HG02943 (cell line): ENCODE measurements around the gene CORO1C.

Experiments
- ATAC-seq: cut with Tn5 transposase; IDR thresholded peaks from one replicate; pipeline ENCODE4 v1.9.1; 2021; ENCODE audit warnings: mild to moderate bottlenecking, low read depth, moderate library complexity; ENCODE audit not compliant: unreplicated experiment

The CORO1C gene

DNA sequence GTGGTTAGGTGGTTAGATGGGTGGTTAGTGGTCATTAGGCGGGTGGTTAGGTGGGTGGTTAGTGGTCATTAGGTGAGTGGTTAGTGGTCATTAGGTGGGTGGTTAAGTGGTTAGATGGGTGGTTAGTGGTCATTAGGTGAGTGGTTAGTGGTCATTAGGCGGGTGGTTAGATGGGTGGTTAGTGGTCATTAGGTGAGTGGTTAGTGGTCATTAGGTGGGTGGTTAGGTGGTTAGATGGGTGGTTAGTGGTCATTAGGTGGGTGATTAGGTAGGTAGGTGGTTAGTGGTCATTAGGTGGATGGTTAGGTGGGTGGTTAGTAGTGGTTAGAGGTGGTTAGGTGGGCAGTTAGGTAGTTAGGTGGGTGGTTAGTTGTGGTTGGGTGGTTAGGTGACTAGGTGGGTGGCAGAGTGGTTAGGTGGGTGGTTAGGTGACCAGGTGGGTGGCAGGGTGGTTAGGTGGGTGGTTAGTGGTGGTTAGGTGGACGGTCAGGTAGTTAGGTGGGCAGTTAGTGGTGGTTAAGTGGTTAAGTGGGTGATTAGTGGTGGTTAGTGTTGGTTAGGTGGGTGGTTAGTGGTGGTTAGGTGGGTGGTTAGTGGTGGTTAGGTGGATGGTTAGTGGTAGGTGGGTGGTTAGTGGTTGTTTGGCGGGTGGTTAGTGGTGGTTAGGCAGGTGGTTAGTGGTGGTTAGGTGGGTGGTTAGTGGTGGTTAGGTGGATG is 125.5 kb downstream of the CORO1C start:
- no peak for ATAC-seq

GRCh38 chr12:108605000-108605689 is 126.2 kb downstream of the CORO1C start:
- ATAC-seq, result no peak

DNA sequence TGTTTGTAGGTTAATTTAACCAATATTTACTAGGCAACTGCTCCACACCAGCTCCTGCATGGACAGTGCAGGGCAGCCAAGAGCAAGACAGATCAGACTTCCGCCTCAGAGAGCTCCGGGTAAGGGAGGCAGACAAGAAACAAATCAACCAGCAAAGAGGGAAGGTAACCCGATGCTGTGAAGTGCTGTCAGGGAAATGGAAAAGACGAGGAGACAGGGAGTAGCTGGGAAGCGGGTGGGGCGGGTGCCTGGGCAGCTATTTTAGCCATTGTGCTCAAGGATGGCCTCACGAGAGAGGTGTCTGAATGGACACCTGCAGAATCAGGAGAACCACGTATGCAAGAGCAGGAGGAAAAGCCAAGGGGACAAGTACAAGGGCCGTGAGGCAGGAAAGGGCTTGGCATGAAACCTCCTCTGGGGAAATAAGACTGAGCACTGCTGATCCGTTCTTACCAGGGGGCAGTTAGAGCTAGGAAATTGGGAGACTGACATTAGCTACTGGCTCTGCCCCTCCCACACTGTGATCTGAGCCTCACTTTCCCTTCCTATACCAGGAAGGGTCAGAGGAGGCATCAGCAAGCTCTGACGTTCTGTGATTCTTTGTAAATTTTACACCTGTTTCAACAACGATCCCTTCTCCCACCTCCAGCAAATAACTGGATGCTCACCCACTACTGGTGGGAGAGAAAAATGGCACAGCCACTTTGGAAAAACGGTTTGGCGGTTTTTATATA is 126.9 kb downstream of the CORO1C start:
- ATAC-seq, result no peak

GRCh38 chr12:108603743-108604142 is 127.6 kb downstream of the CORO1C start:
- ATAC-seq, result no peak

- no peak for ATAC-seq
Observed at GRCh38 chr12:108602976-108603704, 128.2 kb downstream of the CORO1C start.

DNA sequence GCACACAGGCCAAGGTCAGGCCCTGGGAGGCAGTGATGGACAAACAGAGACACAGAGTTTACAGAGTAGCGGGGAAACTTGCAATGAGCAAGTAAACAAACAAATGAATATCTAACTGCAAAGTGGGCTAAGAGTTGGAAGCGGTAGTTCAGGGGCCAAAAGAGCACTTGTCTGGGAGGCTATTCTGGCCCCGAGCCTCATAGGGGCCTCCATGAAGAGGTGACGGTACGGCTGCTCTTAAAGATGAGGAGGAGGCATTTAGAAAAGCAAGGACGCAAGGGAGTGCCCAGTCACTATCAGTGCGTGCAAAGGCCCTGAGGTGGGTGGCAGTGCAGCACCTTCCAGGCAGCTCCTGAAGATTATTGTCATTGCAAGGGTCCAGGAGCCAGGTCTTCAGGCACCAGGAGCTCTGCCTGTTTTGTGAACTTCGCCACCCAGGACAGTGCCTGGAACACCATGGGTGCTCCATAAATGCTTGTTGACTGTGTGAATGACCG is 129.1 kb downstream of the CORO1C start:
- no peak for ATAC-seq

GRCh38 chr12:108600702-108601007 is 130.7 kb downstream of the CORO1C start:
- no peak for ATAC-seq

DNA sequence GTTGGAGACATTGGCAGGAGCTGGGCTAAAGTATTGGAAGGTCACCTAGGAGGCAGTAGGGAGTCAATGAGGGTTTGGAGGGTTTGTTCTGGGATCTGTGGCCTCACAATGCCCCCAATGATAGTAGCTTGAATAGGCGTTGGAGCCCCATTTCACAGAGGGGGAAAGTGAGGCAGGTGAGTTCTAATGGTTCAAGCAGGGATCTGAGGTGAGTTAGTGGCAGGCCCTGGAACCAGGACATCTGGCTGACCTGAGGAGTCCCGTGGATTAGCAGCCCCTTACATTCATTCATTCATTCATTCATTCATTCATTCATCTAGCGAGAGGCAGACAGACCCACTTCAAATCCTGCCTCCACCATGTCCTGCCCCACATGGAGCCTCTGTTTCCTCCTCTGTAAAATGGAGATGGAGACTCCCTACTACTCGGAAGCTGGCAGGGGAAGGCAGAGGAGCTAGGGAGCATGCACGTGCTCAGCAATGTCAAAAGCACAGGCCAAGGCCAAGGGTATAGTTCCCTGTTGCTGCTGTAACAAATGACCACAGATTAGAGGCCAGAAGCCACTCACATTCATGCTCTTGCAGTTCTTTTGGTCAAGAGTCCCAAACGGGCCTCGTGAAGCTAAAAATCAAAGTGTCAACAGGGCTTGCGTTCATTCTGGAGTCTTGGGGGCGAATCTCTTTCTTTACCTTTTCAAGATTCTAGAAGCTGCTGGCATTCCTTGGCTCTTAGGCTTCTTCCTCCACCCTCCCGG is 131.2 kb downstream of the CORO1C start:
- ATAC-seq, result no peak

GRCh38 chr12:108599541-108599940 is 131.8 kb downstream of the CORO1C start:
- ATAC-seq, result no peak

DNA sequence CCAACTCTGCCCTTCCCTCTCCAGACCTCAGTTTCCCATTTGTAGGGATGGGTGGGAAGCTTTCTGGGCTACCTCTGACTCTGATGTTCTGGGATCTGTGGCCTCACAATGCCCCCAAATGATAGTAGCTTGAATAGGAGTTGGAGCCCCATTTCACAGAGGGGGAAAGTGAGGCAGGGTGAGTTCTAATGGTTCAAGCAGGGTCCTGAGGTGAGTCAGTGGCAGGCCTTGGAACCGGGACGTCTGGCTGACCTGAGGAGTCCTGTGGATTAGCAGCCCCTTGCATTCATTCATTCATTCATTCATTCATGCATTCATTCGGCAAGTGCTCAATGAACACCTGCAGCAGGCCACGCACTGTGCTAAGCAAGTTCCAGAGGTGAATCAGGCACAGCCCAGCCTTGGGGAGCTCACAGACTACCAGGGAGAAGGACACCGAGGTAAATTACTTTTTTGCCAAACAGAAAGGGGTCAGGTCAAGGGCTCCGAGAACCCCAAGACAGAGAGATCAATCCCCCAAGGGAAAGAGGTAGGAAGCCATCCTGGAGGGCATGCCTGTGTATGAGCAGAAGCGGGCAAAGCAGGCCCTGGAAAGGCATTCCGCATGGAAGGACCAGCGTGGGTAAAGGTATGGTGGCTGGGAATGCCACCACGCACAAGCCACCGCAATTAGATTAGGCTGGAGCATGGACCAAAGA is 132.6 kb downstream of the CORO1C start:
- ATAC-seq, result no peak

DNA sequence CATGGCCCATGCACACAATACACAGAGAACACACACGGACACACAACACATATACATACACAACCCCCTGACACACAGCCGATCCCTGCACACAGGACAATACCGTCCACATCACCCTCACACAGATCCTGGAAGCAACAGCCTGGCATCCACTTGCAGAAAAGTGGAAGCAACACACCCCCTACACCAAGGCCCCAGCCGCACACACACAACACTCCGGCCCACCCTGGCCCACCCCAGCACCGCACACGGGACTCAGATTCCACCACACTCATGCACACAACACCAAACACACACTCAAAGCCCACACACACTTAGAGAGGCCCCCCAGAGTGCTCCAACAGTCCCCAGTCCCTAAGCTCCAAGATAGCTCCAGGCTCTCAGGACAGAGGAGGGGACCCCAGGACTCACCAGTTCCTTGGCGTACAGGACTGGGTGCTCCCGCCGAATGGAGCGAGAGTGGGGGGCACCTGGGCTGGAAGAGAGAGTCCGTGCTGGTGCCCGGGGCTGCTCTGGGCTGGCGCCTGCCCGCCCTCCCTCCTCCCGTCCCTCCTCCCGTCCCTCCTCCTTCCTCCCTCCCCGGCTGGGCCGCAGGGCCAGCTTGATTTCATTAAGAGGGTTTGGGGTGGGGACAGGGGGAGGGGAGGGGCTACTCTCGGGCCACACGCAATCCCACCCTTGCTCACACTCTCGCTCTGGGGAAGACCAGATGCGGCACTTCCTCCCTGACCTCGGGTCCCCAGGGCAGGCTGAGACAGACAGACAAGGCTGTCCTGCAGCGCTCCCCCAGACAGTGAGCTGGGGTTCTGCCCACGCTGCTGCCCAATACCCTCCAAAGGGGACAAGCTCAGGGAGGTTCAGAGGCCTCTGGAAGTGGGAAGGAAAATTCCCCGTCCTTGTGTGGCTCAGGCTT is 133.5 kb downstream of the CORO1C start, which contains the start of gene TMEM119:
Gene TMEM119 (minus strand): TSS at position 526 of the 913 bp plus-strand sequence. CDS start 5,701 bp downstream, outside the sequence.
- ATAC-seq, result no peak

- no peak for ATAC-seq
Observed at GRCh38 chr12:108596854-108597558, 134.3 kb downstream of the CORO1C start.

DNA sequence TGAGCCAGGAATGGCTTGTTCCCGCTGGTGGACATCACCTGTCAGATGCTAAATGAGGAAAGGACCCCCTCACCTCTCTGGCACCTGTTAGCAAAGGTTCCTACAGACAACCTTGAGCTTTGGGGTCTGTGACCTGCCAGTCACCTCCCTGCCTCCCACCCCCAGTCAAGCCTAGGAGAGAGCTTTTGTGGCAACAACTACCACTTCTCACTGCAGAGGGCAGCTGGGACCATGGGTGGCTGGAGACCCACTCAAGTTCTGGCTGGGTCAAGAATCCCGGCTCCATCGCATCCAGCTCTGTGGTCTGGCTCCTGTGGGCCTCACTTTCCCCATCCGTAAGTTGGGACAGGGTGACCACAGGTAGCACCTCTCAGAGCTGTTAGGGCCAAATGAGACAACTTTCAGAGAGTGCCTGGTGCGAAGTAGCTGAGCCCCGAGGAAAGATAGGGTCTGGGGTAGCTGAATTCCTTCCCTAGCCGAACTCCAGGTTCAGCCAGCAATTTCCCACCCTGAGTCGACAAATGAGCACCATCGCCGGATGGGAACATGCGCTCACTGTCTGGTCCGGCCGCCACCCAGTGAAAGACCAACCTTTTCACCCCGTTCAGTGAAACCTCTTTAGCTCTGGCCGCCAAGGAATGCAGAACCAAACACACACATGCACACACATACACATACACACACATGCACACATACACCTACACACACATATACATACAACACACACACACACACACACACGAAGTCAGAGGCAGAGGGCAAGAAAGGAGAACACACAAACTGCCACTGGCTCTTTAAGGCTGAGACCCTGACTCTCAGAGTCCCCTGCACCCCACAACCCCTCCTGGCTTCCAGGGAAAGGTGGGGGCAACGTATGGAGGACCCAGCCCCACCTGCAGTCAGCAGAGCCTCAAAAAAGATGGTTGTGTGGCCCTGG is 135.3 kb downstream of the CORO1C start:
- no peak for ATAC-seq
